ENCODE data around the gene REEP1.

REEP1 gene

GRCh38 chr2:86185517-86186212, 151.8 kb downstream of the REEP1 start:
- in situ Hi-C loops (cut with MboI; ENCODE audit: low sequenced_read_pairs, unreplicated experiment), result no loop called here
- TF ChIP-seq CTCF (IDR thresholded peaks at IDR 0.05; ENCODE audit: borderline replicate concordance, control extremely low read depth, extremely low read depth, insufficient read depth, missing control alignments), result no peak
- no peak for DNase-seq (ENCODE audit: low spot score)

- DNase-seq (ENCODE audit: low spot score), result no peak
- TF ChIP-seq CTCF (IDR thresholded peaks at IDR 0.05; ENCODE audit: borderline replicate concordance, control extremely low read depth, extremely low read depth, insufficient read depth, missing control alignments), result no peak
- in situ Hi-C loops (cut with MboI; ENCODE audit: low sequenced_read_pairs, unreplicated experiment), result no loop called here
These were observed 160.8 kb downstream of the REEP1 start for GRCh38 chr2:86176597-86176996.

GRCh38 chr2:86175828-86176227, 161.6 kb downstream of the REEP1 start:
- no peak for DNase-seq (ENCODE audit: low spot score)
- in situ Hi-C loops (cut with MboI; ENCODE audit: low sequenced_read_pairs, unreplicated experiment), result no loop called here
- TF ChIP-seq CTCF (IDR thresholded peaks at IDR 0.05; ENCODE audit: borderline replicate concordance, control extremely low read depth, extremely low read depth, insufficient read depth, missing control alignments), result no peak

- no peak for DNase-seq (ENCODE audit: low spot score)
- in situ Hi-C loops (cut with MboI; ENCODE audit: low sequenced_read_pairs, unreplicated experiment), result no loop called here
- TF ChIP-seq CTCF (IDR thresholded peaks at IDR 0.05; ENCODE audit: borderline replicate concordance, control extremely low read depth, extremely low read depth, insufficient read depth, missing control alignments), result no peak
These were observed 163.0 kb downstream of the REEP1 start for GRCh38 chr2:86174445-86174844.

GRCh38 chr2:86172610-86173009, 164.8 kb downstream of the REEP1 start:
- in situ Hi-C loops (cut with MboI; ENCODE audit: low sequenced_read_pairs, unreplicated experiment), result no loop called here
- no peak for DNase-seq (ENCODE audit: low spot score)
- no peak for TF ChIP-seq CTCF (IDR thresholded peaks at IDR 0.05; ENCODE audit: borderline replicate concordance, control extremely low read depth, extremely low read depth, insufficient read depth, missing control alignments)

GRCh38 chr2:86171295-86171694, 166.1 kb downstream of the REEP1 start:
- in situ Hi-C loops (cut with MboI; ENCODE audit: low sequenced_read_pairs, unreplicated experiment), result no loop called here
- no peak for DNase-seq (ENCODE audit: low spot score)
- TF ChIP-seq CTCF (IDR thresholded peaks at IDR 0.05; ENCODE audit: borderline replicate concordance, control extremely low read depth, extremely low read depth, insufficient read depth, missing control alignments), result no peak

Data from GM13976 (cell line).